Putamen (tissue), 1 donor: ENCODE measurements around the gene PLEKHA4.
"Not testable (repeated sequence)": the region's sequence is repeated elsewhere in the genome, so short reads cannot be mapped to it uniquely, and the experiment has no call there.

Source experiments
- DNase-seq: peaks from one replicate; pipeline ENCODE4 v3.0.0-alpha.2; 2016; ENCODE audit warnings: low spot score

Gene PLEKHA4

GRCh38 chr19:48797103-48797502, 71.3 kb downstream of the PLEKHA4 start:
- DNase-seq: no peak

- DNase-seq: no peak
These were observed 71.9 kb downstream of the PLEKHA4 start for GRCh38 chr19:48796298-48797083.

DNA sequence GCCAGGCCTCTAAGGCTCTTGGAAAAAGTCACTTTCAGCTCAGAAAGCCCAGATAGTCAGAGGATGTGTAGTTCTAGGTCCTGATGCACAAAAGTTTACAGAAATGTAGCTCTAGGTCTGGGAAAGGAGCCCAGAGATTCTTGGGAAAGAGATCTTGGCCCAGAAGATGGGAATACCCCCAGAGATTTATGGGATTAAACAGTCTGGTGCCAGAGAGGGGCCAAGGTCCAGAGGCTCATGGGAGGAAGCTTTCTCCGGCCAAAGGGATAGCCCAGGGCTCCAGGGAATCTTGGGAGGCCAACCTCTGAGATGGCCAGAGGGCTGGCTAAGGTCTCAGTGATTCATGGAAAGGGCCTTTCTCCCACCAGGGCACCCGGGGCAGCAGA, 72.7 kb downstream of the PLEKHA4 start:
- no peak for DNase-seq

DNA sequence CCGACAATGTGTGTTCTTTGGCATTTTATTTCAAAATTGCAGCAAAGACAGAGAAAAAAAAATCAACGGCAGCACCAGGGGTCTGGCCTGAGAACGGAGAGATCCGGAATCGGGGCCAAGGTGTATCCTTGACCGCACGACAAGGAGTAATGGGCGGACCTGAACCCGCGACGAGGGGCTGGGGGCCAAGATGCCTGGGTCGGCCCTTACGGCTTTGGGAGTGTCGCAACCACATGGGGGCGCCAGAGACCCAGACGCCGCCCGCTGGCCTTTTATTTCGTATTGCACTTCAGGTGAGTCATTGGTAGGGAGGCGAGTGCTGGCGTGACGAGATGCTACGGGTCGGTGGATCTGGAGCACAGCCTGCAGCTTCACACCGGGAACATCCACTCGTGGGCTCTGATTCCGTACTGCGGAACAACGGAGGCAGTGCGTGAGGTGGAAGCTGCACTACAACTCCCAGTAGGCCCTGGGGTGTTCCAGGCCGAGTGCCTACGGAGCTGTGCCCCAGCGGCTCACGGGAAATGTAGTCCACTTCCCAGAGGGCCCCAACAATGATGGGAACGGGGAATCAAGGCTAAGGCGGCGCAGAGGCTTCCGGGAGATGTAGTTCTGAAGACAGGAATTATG, 73.2 kb downstream of the PLEKHA4 start:
- DNase-seq: peak; percentile 94

- no peak for DNase-seq
These were observed 74.1 kb downstream of the PLEKHA4 start for GRCh38 chr19:48794291-48794690.

DNA sequence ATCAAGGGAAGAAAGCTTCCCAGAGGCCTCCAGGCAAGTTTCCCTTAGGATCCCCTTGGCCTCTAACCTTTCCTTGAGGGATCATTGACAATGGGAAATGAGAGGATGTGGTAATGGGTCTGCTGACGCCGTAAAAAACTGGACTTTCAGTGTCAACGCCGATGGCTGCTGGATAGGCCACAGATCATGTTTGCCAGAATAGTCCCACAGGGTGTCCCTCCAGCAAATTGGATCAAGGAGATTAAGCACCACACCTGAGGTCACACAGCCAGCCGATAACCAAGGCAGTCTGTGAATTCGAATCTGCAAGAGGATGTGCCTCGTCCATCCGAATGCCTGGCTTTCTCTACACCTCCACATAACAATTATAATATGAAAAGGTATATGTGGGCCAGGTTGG, 75.1 kb downstream of the PLEKHA4 start:
- DNase-seq: no peak

DNA sequence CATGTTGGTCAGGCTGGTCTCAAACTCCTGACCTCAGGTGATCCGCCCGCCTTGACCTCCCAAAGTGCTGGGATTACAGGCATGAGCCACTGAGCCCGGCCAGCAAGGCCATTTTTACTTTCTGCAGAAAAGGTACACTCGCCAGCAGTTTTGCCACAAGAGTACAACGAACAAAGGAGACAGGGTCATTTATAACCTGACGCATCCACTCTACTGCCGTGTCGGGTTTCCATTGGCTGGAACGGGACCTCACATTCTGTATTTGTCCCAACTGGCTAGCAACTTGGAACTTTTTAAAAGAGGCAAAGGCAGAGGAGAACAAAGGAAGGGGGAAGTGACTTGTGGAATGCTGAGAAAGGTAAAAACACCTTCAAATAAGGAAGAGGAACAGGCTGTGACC, 81.1 kb downstream of the PLEKHA4 start:
- not testable (repeated sequence) for DNase-seq
